ENCODE results near the gene CDNF.

CDNF gene

GRCh38 chr10:14837757-14838581 is at the start of gene CDNF, which contains the start of the genes HSPA14 and MSANTD7:
TSS of gene CDNF (minus strand) at chr10:14838037. CDS start at chr10:14837946, 91 bp downstream.
TSS of gene HSPA14 (plus strand) at chr10:14838306. CDS start at chr10:14838403, 97 bp downstream.
TSS of gene MSANTD7 (plus strand) at chr10:14838306. CDS start at chr10:14842285, 3,979 bp downstream.
- no peak for TF ChIP-seq CTCF (IDR thresholded peaks at IDR 0.05)

- no peak for TF ChIP-seq CTCF (IDR thresholded peaks at IDR 0.05)
These were observed 46.2 kb upstream of the CDNF start for GRCh38 chr10:14884082-14884481.

GRCh38 chr10:14880229-14880628 is 42.4 kb upstream of the CDNF start:
- TF ChIP-seq CTCF (IDR thresholded peaks at IDR 0.05): no peak

GRCh38 chr10:14879928-14880193 is 42.0 kb upstream of the CDNF start:
- no peak for TF ChIP-seq CTCF (IDR thresholded peaks at IDR 0.05)

GRCh38 chr10:14879124-14879927 is 41.5 kb upstream of the CDNF start:
- TF ChIP-seq CTCF (IDR thresholded peaks at IDR 0.05): no peak

GRCh38 chr10:14878266-14879123 is 40.7 kb upstream of the CDNF start, which contains the start of gene SUV39H2:
TSS of gene SUV39H2 (plus strand) at chr10:14878866. CDS start at chr10:14878889, 23 bp downstream.
- TF ChIP-seq CTCF (IDR thresholded peaks at IDR 0.05): no peak

GRCh38 chr10:14876764-14877163 is 38.9 kb upstream of the CDNF start:
- TF ChIP-seq CTCF (IDR thresholded peaks at IDR 0.05): no peak

Data from LNCAP (cell line).